Stimulated activated CD4-positive, alpha-beta T cell treated with anti-CD3 and anti-CD28 coated beads, TNF-alpha, amount 100 ng/mL, for 1 hour (primary cell): ENCODE data around the gene FBXO41.
"Not testable (repeated sequence)": the region's sequence is repeated elsewhere in the genome, so short reads cannot be mapped to it uniquely, and the experiment has no call there.

Source experiments
- DNase-seq, 3 donors: peaks; one replicate each; pipeline ENCODE4 v3.0.0-alpha.2; 2020; ENCODE audit warnings: low read depth in 3 of 3, low spot score in 1 of 3

The FBXO41 gene

DNA sequence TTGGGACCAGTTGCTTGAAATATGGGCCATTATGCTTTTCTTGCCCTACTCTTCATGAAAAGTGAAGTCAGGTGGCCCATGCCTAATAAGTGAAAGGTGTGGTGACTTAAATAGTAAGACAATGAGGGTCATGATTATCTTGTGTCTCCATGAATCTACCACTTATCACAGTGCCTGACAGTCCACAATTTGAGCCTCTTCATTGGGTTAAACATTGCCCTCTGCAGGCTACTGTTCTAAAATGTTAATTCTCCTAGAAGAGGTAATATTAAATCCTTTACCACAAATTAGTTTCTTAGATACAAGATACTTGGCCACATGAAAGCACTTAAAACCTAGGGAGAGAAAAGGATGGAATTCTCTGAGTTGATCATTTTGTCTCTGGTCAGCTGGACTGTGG is 5.0 kb upstream of the FBXO41 start:
- DNase-seq, result no peak

DNA sequence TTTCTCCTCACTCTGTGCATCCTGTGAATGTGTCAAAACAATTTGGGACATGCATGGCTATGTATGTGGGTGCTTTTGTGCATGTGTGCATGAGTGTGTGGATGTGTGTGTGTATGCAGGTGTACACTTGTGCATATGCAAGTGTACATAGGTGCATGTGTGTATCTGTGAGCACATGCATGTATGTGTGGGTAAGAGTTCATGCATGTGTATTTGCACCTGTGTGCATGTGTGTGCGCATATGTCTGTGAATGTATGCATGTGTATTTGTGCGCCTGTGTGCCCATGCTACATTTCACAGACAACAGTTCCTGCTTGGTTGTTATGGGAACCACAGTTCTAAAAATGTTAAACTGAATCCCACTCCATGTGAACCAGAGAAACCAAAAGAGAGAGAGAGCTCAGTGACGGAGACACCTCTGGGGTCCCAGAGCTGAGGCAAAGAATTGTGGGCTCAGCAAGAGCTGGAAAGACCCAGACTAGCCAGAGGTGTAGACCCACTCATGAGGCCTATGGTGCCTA is 1.9 kb upstream of the FBXO41 start:
- DNase-seq, result no peak

DNA sequence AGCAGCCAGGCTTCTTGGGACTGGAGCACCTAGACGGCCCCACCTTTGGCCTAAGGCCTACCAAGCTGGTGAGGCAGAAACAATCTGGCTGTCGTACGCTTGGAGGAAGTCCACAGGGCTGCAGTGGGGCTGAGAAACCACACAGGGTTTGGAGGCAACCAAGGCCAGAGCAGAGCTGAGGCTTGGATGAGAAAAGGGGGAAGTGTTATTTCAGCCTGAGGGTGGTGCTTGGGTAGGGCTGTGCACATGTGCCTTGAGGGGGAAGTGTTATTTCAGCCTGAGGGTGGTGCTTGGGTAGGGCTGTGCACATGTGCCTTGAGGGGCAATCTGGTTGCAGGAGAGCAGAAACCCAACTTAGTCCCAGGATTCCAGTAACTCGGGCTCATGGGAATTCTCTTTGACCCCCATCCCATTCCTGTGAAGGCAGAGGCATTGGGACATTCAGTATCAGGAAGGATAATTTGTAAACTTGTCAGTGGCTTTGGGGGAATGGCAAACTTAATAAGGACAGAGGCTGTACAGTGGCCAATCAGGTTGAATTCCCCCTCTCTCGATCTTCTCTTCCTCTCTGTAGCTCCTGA is 971 bp upstream of the FBXO41 start:
- no peak for DNase-seq

DNA sequence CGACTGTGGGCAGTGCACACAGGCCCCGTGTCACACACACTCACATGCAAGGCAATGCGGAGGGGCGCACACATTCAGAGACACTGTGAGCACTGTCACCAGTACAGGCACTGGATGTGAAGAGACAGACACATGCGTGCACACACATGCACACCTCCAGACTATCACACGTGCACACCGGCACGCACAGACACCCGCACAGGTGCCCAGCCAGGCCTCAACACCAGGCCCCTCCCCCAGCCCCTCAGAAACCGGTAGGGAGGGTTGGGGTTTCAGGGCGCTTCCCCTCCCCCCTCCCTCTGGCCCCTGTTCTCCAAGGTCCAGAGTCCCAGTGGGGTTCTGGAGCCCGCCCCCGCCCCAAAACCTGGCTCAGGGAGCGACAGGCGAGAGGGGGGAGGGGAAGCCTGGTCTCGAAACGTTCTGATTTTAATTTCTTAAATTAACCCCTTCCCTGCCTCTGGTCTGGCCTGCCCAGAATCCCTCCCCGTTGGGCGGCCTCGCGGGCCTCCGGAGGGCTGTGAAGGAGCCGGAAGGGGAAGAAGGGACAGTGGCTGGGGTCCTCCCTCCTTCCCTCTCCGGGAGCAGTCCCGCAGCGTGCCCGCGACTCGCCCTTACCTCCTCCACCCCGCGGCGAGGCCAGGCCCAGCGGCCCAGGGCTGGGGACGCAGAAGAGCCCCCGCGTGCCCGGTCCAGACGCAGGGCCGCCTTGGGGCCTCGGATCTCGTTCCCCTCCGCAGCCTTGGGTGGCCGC is 558 bp downstream of the FBXO41 start:
- DNase-seq, result no peak

DNA sequence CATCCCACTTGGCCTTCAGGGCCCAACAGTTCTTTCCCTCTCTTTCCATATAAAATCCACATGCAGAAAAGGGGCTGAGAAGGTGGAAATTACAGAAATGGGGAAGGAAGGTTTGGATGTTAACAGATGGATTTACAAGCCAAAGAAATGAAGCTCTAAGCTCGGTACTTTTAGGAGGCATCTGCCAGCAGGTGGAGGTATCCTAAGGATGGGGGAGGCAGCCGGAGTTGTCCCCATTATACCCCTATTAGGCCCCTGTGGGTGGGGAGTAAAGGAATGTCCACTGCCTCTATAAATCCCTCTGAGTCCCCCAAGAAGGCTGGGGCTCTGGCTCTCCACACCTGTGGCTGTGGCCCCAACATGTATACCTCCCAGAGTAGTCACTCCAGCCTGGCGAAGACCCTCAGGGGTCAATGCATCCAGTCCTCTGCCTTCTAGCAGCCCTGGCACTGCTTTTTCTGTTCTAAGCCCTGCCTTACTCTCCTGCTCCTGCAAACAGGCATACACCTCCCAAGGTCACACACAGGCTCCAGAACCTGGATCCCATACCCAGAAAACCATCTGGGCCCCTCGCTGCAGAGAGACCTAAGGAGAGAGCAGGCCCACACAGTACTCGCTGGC is 1.2 kb downstream of the FBXO41 start:
- no peak for DNase-seq

DNA sequence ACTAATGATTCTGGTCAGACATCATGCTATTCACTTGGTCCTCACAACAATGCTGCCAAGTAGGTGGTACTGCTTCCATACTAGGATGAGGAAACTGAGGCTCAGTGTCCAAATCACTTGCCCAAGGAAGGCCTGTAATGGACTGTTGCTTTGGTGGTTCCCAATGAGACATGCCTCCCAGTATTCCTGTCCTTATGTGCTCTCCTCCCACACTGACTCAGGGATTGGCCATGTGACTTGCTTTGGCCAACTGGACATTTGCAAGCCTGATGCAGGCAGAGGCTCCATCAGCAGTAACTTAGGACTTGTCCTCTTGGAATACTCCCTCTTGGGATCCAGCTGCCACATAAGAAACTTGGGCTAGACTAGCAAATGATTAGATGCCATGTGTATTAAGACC is 3.0 kb downstream of the FBXO41 start:
- no peak for DNase-seq

DNA sequence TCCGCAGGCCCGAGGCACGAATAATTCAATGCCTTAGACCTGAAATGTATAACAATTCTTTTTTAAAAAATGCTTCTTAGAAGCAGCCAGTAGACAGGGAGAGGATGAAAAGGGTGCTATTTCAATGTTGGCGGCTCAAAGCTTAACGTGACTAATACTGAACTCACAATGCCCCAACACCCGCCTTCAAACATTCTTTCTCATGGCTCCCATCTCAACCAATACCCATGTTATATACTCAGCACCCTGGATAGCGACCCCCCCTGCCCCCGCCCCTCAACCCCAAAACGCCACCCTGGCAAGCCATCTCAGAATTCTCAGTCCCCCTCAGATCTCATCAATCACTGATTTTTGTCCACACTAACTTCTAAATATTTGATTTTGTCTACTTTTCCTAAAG is 4.4 kb downstream of the FBXO41 start:
- no peak for DNase-seq

DNA sequence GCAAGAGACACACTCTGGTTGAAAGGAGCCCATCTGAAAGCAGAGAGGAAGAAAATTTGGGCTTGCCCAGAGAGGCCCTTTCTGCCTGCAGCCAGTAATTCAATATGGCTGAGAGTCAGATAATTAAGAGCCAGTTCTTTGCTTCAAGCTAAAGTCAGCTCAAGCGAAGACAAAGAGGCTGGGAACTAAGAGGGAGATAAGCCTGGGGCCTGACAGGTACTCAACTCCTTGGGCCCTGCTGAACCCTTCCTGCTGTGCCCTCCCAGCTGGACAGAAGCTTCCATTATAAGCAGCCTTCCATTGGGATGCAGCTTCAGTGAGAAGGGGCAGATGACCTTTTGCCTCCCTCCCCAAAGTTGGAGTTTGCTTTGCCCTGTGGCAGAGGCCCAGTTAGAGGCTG is 12.0 kb downstream of the FBXO41 start:
- DNase-seq, result no peak

DNA sequence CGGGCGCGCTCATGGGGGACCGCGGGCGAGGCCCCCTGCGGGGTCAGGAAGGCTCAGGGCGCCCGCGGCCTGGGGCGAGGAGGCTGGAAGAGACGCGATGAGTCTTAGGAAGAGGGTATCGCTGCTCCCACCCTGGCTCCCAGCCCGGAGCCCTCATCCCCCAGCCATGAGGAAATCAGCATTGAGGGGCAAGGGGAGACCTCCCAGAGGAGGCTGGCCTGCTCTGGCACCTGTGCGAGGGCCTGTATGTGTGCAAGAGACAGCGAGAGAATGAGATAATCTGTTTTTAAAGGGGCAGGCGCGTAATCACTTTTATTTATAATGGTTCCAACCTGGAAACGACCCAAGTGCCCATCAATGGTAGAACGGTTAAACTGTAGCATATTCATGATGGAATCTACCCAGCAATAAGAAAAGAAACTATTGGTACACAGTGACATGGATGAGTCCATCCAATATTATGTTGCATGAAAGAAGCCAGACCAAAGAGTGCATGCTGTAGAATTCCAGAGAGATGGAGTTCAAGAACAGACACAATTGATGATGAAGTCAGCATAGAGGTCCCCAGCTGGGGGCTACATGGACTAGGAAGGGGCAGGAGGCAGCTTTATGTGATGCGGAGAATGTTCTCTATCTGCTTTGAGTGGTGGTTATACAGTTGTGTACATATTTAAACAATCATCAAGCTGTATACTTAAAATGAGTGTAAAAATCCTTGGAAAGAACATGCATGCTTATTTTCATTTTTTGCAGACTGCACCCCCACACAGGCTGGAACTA is 14.4 kb downstream of the FBXO41 start:
- no peak for DNase-seq

DNA sequence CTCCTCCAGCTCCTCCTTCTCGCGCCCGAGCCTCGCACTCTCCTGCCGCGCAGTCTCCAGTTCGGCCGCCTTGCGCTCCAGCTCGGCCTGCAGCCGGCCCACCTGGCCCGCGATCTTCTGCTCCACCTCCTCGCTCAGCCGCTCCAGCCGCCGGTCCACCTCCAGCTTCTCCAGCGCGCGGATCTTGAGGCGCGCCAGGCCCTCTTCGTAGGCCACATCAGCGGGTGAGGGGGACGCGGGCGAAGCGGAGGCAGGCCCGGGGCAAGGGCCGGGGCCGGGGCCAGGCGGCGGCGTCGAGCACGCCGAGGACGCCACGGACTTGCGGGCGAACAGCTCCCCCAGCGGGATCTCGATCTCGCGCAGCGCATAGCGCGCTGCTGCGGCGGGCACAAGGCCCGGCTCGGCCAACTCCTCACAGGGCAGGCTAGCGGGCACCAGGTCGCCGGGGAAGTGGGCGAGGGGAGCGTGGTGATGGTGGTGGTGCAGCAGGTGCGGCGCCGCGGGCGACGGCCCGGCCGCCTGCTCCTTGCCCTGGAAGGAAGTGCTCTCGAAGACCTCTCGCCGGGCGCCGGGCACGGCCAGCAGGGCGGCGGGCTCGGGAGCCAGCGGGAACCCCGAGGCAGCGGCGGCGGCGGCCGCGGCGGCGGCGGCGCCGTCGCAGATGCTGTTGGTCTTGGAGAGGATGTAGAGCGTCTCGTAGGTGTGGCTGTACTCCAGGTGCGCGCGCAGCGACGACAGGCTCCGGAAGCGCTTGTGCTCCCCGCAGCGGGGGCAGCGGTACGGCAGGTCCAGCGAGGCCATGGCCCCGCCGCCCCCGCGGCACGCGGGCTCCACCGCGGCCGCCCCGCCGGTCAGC is 15.2 kb downstream of the FBXO41 start:
- peak; percentile 47 to 68 (median 49) for DNase-seq

DNA sequence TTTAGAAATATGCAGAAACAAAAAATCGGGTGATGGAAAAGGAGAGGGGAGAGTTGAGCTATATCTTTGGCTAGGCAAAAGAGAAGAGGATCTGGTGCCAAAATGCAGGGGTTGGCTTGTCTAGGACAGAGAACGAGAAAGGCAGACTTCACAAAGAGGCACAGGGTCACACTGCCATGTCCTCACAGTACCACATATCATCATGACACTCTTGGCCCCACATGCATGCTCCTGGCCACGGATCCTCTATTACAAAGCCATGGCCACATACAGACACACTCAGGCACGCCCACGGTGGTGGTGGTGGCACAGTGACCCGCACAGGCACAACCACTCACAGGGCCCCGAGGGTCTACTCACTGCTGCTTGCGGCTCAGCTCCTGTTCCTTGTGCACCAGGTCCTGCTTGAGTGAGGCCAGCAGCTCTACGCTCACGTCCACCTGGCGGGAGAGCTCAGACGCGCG is 15.9 kb downstream of the FBXO41 start:
- no peak for DNase-seq

DNA sequence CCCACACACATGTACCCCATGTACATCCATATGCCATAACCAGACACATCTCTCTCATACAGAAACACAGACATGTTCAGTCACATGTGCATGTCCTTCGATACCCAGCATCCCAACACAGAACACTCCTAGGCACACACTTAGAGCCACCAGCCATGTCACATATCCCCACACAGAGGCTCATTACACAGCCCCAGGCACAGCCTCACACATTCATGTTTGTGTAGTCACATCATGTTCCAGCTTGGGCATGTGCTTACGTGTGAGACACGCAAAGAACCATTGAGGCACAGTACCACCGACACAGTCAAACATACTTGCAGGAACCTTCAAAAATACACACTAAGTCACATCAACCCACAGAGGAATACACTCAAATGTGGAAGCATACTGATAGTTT is 17.3 kb downstream of the FBXO41 start:
- DNase-seq, result no peak

DNA sequence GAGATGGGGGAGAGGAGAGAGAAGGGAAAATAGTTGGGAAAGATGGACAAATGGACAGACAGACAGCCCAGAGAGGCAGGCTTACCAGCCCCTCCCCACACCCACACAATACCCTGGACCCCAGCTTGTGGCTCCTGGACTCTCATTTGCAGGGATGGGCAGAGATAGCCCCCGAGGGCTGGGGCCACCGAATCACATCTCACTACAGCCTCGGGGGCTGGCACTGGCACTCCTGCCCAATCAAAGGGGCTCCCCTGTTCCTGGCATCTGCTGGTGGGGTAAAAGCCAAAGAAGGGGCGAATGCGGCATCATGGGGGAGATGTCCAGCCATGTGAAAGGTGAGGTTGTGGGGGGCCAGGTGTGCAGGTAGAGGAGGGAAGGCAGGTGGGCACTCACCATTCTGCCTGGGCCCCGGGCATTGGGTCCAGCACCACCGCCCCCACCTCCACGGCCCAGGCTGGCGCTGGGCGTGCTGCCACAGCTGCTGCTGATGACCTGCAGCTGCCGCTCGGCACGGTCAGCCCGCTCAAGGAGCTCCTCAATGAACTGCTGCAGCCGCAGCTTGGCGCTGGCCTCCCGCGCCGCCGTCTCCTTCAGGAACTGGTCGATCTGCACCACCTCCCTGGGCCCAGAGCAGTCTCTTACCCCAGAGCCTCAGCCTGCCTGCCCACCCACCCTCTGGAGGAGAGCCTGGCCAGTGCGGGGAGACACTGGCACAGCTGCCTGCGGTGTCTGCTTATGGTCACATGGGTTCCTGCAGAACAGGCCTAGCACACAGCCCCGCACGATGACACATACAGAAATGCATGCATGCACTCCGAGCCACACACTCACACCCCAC is 18.0 kb downstream of the FBXO41 start:
- no peak for DNase-seq

DNA sequence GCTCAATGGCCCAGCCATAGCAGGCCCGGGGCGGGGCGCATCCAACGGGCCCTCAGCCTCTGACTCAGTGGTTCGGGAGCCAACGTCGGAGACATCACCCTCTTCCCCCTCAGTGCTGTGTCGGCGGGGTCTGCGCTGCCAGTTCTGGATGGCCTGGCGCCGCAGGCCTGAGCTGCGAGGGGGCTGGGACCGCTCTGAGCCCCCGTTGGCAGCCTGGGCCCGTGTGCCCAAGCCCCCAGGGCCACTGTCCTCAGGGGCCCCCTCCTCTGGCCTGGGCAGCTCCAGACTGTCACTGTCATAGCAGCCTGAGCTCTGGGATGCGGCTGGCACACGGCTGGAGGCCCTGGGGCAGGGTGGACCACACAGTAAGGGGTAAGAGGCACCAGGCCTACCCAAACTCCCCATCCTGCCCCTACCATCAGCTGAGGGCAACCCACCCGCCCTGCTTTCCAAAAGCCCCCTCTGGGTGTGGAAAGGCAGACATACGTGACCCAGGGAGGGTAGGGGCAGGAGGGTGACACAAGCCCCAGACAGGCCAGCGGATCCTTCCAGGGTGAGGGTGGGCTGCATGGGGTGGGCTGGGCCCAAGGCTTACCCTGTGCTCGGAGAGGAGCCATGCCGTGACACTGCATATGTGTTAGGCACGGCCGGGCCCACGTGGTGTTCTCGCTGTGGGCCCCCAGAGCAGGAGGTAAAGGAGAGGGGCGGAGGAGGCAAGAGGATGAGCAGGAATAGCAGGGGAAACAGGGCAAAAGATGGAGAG is 18.8 kb downstream of the FBXO41 start:
- DNase-seq, result no peak

DNA sequence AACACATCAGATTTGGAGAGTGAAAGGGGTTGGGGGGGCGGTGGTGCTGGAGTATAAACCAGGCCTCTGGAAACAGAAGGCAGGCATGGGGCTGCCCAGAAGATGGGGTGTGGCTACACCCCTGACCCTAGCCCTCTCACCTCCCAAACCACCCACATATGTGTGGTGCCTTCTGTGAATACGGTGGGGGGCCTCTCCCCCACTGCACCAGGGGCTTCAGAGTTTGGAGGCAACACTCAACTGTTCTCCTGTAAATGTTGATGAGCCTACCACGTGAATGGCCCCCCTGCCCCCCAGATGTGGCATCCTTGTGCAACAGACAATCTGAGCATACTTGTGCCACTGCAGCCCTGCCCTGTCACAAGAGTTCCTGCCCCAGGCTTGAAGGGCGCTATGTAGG is 19.5 kb downstream of the FBXO41 start:
- DNase-seq, result no peak

DNA sequence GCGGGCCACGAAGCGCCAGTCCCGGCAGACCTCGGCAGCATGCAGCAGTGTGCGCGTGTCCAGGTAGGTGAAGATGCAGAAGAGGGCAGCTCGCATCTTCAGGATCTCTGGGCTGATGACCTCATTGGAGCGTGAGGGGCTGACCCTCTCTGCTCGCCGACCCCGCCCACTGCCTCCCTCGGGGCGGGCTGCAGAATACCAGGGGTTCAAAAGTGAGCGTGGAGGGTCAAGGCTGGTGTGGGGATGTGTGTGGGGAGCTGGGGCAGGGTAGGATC is 20.0 kb downstream of the FBXO41 start:
- DNase-seq, result no peak

DNA sequence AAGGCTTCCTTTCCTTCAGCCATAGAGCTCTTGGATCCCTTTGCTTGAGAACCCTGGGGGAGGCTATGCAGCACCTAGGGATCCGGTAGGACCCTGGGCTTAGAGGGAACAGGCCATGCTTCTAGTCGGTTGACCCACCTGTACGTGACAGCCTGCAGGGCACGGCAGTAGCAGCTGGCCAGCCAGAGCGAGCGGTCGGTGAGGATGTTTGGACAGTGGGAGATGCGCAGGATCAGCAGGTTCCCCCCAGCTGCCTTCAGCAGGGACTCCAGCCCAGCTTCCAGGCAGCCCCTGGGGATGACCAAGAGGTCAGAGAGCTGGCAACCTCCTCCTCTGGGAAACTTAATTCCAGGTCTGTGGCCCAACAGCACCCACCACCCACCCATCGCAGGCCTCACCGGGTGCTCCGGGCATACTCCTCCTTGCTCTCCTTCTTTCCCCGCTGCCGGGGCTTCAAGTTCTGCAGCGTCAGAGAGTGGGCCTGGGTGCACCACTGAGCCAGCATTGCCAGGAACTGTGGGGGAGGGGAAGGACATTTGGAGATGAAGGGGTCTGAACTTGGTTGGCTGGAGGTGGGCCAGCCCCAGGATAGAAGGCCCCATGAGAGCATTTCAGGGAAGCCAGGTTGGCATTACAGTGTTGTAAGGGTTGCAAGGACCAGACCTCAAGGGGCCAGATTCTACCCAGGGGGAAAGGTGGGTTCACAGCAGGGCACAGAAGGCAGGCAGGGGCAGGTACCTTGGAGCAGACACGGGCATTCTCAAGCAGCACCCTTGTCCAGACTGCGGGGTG is 20.5 kb downstream of the FBXO41 start:
- DNase-seq, result no peak

DNA sequence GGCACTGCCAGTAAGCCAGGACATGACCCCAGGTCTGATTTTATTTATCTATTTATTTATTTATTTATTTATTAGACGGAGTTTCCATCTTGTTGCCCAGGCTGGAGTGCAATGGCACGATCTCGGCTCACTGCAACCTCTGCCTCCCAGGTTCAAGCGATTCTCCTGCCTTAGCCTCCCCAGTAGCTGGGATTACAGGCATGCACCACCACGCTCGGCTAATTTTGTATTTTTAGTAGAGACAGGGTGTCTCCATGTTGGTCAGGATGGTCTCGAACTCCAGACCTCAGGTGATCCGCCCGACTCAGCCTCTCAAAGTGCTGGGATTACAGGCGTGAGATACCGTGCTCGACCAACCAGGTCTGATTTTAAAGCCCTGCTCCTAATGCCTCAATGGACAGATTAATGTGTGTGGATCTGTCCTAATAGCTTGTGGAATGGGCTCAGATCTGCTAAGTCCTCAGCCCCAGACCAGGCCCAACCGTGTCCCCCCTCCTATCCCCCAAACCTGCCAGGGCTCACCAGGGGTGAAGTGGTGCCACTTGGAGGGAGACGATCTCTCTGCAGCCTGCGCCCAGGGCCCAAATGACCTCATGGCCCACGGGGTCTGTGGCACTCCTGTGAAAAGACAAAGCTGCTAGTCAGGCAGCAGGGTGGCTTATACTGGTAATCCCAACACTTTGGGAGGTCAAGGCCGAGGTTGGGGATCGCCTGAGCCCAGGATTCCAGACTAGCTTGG is 21.4 kb downstream of the FBXO41 start:
- not testable (repeated sequence) for DNase-seq
